IPS-15b (cell line): ENCODE measurements around the gene UBE2H.
"Not testable (repeated sequence)": the region's sequence is repeated elsewhere in the genome, so short reads cannot be mapped to it uniquely, and the experiment has no call there.

Experiments
- H3K27me3 ChIP-seq: one replicate; pipeline ENCODE4 v1.6.1; 2013; ENCODE audit warnings: low read length; ENCODE audit not compliant: control insufficient read depth, insufficient read depth
- H3K36me3 ChIP-seq: one replicate; pipeline ENCODE4 v1.6.1; 2013; ENCODE audit warnings: low read length; ENCODE audit not compliant: control insufficient read depth, insufficient read depth
- H3K4me1 ChIP-seq: one replicate; pipeline ENCODE4 v1.6.1; 2013; ENCODE audit warnings: mild to moderate bottlenecking, low read length; ENCODE audit not compliant: control insufficient read depth, insufficient read depth
- H3K4me3 ChIP-seq: one replicate; pipeline ENCODE4 v1.5.1; 2013; ENCODE audit warnings: low read depth, low read length
- H3K9ac ChIP-seq: one replicate; pipeline ENCODE4 v1.6.1; 2013; ENCODE audit warnings: low read depth, mild to moderate bottlenecking, low read length
- H3K9me3 ChIP-seq: one replicate; pipeline ENCODE4 v1.6.1; 2013; ENCODE audit warnings: mild to moderate bottlenecking, low read length; ENCODE audit not compliant: control insufficient read depth, insufficient read depth

UBE2H gene

GRCh38 chr7:129848436-129848835, 104.3 kb downstream of the UBE2H start:
- Histone ChIP-seq H3K4me3 (no peak overlapping the region), H3K4me1 (peaks cover 20% of the 10 kb centered on the region), H3K9ac (no peak overlapping the region), H3K27me3 (no peaks in the 10 kb centered on the region), H3K36me3 (no peaks in the 10 kb centered on the region), H3K9me3 (no peaks in the 10 kb centered on the region)

- Histone ChIP-seq H3K27me3 (no peaks in the 10 kb centered on the region), H3K9me3 (no peaks in the 10 kb centered on the region), H3K36me3 (no peaks in the 10 kb centered on the region), H3K4me3 (no peak overlapping the region), H3K9ac (no peak overlapping the region), H3K4me1 (peaks cover 15% of the 10 kb centered on the region)
These were observed 106.8 kb downstream of the UBE2H start for GRCh38 chr7:129845972-129846327.

GRCh38 chr7:129845178-129845971, 107.4 kb downstream of the UBE2H start:
- no peak overlapping the region for H3K9ac ChIP-seq

DNA sequence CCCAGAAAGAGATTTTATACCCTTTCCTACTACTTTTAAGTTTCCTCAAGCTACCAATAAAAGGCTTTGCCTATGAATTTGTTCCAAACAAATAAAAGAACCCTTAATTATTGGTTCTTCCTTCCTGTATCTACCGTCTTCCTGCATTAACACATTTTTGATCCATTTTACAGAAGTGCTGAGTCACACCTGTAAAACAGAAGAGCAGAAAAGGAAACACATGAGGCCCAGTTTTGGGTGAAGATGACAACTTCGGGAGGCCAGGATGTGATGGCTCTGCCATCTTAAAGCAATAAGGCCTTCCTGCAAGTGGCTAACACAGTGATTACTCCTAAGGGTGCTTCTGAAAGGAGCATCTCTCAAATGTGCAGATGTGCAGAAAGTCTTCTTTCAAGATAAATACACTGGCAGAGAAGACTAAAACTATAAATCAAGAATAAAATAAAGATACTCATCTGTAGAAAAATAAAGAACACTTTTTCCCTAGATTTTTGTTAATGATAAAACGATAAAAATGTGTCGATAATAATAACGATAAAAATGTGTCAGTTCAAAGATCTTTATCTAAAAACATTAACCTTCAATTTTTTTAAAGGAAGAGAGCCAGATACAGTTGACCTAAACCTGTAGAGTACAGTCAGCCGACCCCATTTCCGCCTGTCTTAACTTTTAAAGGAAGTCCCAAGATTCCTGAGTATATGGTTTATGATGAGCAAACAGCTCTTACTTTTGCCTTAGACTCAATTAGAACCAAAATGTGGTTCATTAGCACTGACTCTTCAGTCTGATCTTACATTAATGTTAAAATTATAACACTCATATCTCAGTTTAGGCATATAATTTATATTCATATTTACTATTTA, 108.6 kb downstream of the UBE2H start:
- no peaks in the 10 kb centered on the region for H3K36me3 ChIP-seq
- H3K9me3 ChIP-seq, result no peaks in the 10 kb centered on the region
- no peak overlapping the region for H3K4me3 ChIP-seq
- peaks cover 15% of the 10 kb centered on the region for H3K4me1 ChIP-seq
- no peaks in the 10 kb centered on the region for H3K27me3 ChIP-seq
- H3K9ac ChIP-seq, result no peak overlapping the region

More at GRCh38 chr7:129845178-129845971, 107.4 kb downstream of the UBE2H start:
- Histone ChIP-seq H3K4me3 (no peak overlapping the region), H3K36me3 (no peaks in the 10 kb centered on the region), H3K4me1 (peaks cover 15% of the 10 kb centered on the region), H3K9me3 (no peaks in the 10 kb centered on the region), H3K27me3 (no peaks in the 10 kb centered on the region)

DNA sequence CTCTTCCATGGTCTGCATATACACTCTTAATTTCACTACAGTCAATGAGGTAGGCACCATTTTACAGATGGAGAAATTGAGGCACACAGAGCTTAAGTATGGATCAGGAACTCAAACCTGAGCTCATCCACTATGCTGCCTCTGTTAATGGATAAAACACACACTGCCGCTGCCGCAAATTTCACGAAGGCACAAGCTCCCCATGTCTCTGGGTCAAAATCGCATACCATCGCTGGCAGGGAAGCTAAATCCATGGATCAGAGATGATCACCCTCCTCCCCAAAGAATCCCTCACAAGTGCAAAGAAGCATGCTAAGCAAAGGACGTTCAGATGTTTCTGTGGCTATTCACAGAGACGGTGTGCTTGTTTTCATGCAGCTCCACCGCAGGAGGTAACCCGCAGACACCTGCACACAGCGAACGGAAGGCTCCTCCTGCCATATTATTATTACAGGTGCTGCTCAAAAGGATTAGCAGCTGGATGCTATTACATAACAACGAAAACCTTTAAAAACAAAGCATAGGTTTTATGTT, 109.3 kb downstream of the UBE2H start:
- Histone ChIP-seq H3K27me3 (no peaks in the 10 kb centered on the region), H3K9me3 (no peaks in the 10 kb centered on the region), H3K4me3 (no peak overlapping the region), H3K4me1 (peaks cover 15% of the 10 kb centered on the region), H3K9ac (no peak overlapping the region), H3K36me3 (no peaks in the 10 kb centered on the region)

DNA sequence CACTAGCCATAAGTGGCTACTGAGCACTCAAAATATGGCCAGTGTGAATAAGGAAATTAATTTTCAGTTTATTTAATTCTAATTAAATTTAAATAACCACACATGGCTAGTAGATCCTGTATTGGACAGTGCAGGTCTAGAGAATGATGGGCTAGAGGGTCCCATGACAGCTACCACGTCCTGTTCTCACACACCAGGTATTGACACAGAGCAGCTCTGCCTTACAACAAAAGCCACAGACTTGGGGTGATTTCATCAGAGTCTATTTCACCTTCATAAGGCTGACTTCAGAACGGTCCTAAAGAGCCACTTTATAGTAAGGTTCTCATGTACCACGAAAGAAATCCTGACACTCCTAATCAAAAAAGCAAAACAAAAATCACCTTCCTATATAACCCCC, 111.3 kb downstream of the UBE2H start:
- H3K36me3 ChIP-seq, result peaks cover 2% of the 10 kb centered on the region
- no peaks in the 10 kb centered on the region for H3K9me3 ChIP-seq
- H3K4me3 ChIP-seq, result no peak overlapping the region
- H3K4me1 ChIP-seq, result peaks cover 27% of the 10 kb centered on the region
- no peaks in the 10 kb centered on the region for H3K27me3 ChIP-seq
- H3K9ac ChIP-seq, result no peak overlapping the region

DNA sequence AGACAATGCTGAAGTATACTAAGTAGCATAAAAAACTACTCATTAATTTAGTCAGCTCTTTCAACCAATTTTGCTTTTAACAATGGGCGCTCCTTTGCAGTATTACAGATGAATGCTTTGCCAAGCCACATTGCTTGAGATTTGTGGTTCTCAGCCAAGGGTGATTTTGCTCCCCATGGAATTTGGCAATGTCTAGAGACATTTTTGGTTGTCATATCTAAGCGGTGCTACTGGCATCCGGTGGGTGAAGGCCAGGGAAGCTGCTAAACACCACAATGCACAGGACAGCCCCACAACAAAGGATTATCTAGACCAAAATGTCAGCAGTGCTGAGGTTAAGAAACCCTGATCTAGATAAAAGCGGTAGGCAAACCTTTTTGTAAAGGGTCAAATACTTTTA, 112.0 kb downstream of the UBE2H start:
- Histone ChIP-seq H3K4me1 (peaks cover 34% of the 10 kb centered on the region), H3K27me3 (no peaks in the 10 kb centered on the region), H3K9ac (no peak overlapping the region), H3K9me3 (no peaks in the 10 kb centered on the region), H3K4me3 (no peak overlapping the region), H3K36me3 (peaks cover 2% of the 10 kb centered on the region)

GRCh38 chr7:129836983-129837382, 115.8 kb downstream of the UBE2H start:
- peaks cover 34% of the 10 kb centered on the region for H3K4me1 ChIP-seq
- H3K4me3 ChIP-seq, result no peak overlapping the region
- no peak overlapping the region for H3K9ac ChIP-seq
- H3K36me3 ChIP-seq, result peaks cover 2% of the 10 kb centered on the region
- H3K9me3 ChIP-seq, result no peaks in the 10 kb centered on the region
- no peaks in the 10 kb centered on the region for H3K27me3 ChIP-seq

DNA sequence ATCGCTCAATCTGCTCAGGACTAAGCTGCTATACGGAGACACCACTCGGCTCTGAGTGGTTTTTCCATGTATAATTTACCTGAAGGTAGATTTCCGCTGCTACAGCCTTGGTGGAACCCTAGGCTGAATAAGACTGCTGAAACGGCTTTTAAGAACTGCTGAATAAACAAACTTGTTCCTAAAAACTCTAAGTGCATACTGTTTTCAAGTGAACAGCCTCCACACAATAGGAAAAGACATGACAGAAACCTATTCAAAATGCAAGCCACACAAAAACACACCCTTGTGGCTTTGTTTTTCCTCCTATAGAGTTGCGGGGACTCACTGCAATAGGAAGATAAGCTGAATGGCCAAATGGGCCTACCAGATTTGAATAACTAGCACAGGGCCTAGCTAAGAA, 117.2 kb downstream of the UBE2H start:
- Histone ChIP-seq H3K4me3 (no peak overlapping the region), H3K9ac (no peak overlapping the region), H3K27me3 (no peaks in the 10 kb centered on the region), H3K4me1 (peaks cover 29% of the 10 kb centered on the region), H3K36me3 (peaks cover 2% of the 10 kb centered on the region), H3K9me3 (no peaks in the 10 kb centered on the region)

- peaks cover 34% of the 10 kb centered on the region for H3K4me1 ChIP-seq
- H3K9ac ChIP-seq, H3K4me3 ChIP-seq, H3K36me3 ChIP-seq, H3K9me3 ChIP-seq, H3K27me3 ChIP-seq: not testable (repeated sequence)
These were observed 119.4 kb downstream of the UBE2H start for GRCh38 chr7:129833353-129833752.

DNA sequence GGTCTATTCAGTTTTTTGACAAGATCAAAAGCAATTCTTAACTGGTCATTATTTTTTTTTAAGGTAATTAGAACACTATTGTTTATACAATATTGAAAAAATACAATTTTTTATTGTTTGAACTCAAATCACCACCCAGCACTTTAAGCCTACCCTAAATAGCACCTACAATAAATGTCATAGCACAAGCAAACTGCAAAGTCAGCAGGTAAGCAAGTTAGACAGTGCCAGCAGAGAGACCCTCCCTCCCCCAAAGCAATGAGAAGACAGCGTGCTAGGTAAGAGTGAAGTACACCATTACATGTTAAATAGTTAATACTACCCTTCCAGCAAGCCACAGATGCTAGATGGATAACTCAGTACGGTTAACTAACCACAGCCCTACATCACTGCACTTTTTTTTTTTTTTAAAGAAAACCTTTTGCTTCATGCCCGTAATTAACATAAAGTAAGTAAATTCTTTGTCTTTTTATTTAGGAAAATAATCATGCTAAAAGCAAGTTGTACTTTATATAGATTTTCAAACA, 120.0 kb downstream of the UBE2H start:
- Histone ChIP-seq H3K4me1 (peaks cover 30% of the 10 kb centered on the region), H3K27me3 (no peaks in the 10 kb centered on the region), H3K9me3 (no peaks in the 10 kb centered on the region)

More for the DNA sequence above, 120.0 kb downstream of the UBE2H start:
- Histone ChIP-seq H3K9ac (no peak overlapping the region), H3K36me3 (no peaks in the 10 kb centered on the region), H3K4me3 (no peak overlapping the region)
